GM10266 (cell line): Measurements from ENCODE around the gene CACNB2.

Experiments used
- DNase-seq: peaks from one replicate; pipeline ENCODE4 v3.0.0; 2012; ENCODE audit errors: extremely low spot score
- CTCF ChIP-seq: IDR thresholded peaks from 2 replicates; pipeline ENCODE4 v1.5.1; 2012; ENCODE audit warnings: mild to moderate bottlenecking, low read depth; ENCODE audit not compliant: control insufficient read depth, insufficient read depth; ENCODE audit errors: missing control alignments

Gene CACNB2

GRCh38 chr10:18221882-18222281 lies 81.7 kb downstream of the CACNB2 start:
- TF ChIP-seq CTCF, result no peak
- DNase-seq, result no peak

GRCh38 chr10:18222866-18223265 lies 82.6 kb downstream of the CACNB2 start:
- DNase-seq, result no peak
- TF ChIP-seq CTCF, result no peak

GRCh38 chr10:18223898-18224297 lies 83.7 kb downstream of the CACNB2 start:
- TF ChIP-seq CTCF, result no peak
- no peak for DNase-seq

- DNase-seq, result no peak
- no peak for TF ChIP-seq CTCF
Observed at GRCh38 chr10:18224626-18225445, 84.6 kb downstream of the CACNB2 start.

- no peak for DNase-seq
- no peak for TF ChIP-seq CTCF
Observed at GRCh38 chr10:18226336-18226735, 86.1 kb downstream of the CACNB2 start.

GRCh38 chr10:18229826-18230225 lies 89.6 kb downstream of the CACNB2 start:
- no peak for DNase-seq
- TF ChIP-seq CTCF, result no peak

GRCh38 chr10:18230794-18231193 lies 90.6 kb downstream of the CACNB2 start:
- no peak for DNase-seq
- no peak for TF ChIP-seq CTCF
